Stimulated activated memory B cell treated with anti-CD40 and anti-IgM and Interleukin-4, amounts not matched to agents 10 μg/mL and 1 μg/mL and 100 μg/mL, for 72 hours (primary cell): ENCODE results near the gene C17orf67.
A peak's percentile ranks its signal among the peaks of the same experiment; 100 is the strongest.

Experiments
- ATAC-seq: fragments of 150-1000 bp; cut with Tn5 transposase; 2 replicates; pipeline ENCODE4 v1.10.0; 2021
- H3K27ac Mint-ChIP-seq: one replicate; pipeline ENCODE4 v1.8.0; 2022; ENCODE audit warnings: mild to moderate bottlenecking, mixed read lengths
- H3K27me3 Mint-ChIP-seq: one replicate; pipeline ENCODE4 v1.8.0; 2022; ENCODE audit warnings: mixed read lengths
- H3K36me3 Mint-ChIP-seq: one replicate; pipeline ENCODE4 v1.8.0; 2022; ENCODE audit warnings: mixed read lengths
- H3K4me1 Mint-ChIP-seq: one replicate; pipeline ENCODE4 v1.8.0; 2022; ENCODE audit warnings: mixed read lengths
- H3K4me3 Mint-ChIP-seq: one replicate; pipeline ENCODE4 v1.8.0; 2022; ENCODE audit warnings: mild to moderate bottlenecking, moderate library complexity, mixed read lengths
- H3K9me3 Mint-ChIP-seq: one replicate; pipeline ENCODE4 v1.8.0; 2022; ENCODE audit warnings: mixed read lengths

The C17orf67 gene

GRCh38 chr17:56821847-56822534 lies 11.7 kb downstream of the C17orf67 start:
- H3K27ac Mint-ChIP-seq: no peak overlapping the region
- H3K36me3 Mint-ChIP-seq: peaks cover 11% of the 10 kb centered on the region

GRCh38 chr17:56820207-56820606 lies 13.5 kb downstream of the C17orf67 start:
- ATAC-seq: no peak
- peaks cover 11% of the 10 kb centered on the region for H3K36me3 Mint-ChIP-seq
- no peaks in the 10 kb centered on the region for H3K27me3 Mint-ChIP-seq
- no peak overlapping the region for H3K4me3 Mint-ChIP-seq
- peaks cover 10% of the 10 kb centered on the region for H3K4me1 Mint-ChIP-seq
- H3K27ac Mint-ChIP-seq: no peak overlapping the region
- no peaks in the 10 kb centered on the region for H3K9me3 Mint-ChIP-seq

More at GRCh38 chr17:56821847-56822534, 11.7 kb downstream of the C17orf67 start:
- no peaks in the 10 kb centered on the region for H3K9me3 Mint-ChIP-seq
- no peaks in the 10 kb centered on the region for H3K27me3 Mint-ChIP-seq
- no peak for ATAC-seq
- H3K4me1 Mint-ChIP-seq: peaks cover 10% of the 10 kb centered on the region
- H3K4me3 Mint-ChIP-seq: no peak overlapping the region

- Mint-ChIP-seq H3K27me3 (no peaks in the 10 kb centered on the region), H3K4me1 (peaks cover 10% of the 10 kb centered on the region), H3K27ac (peak overlapping the region; percentile 37), H3K9me3 (no peaks in the 10 kb centered on the region), H3K4me3 (peak overlapping the region; percentile 41), H3K36me3 (peaks cover 10% of the 10 kb centered on the region)
- peak; percentile 72 for ATAC-seq
These were observed 14.1 kb downstream of the C17orf67 start for GRCh38 chr17:56819431-56820145.

GRCh38 chr17:56819030-56819429 lies 14.7 kb downstream of the C17orf67 start:
- Mint-ChIP-seq H3K4me3 (no peak overlapping the region), H3K27ac (no peak overlapping the region), H3K9me3 (no peaks in the 10 kb centered on the region), H3K4me1 (peaks cover 10% of the 10 kb centered on the region), H3K27me3 (no peaks in the 10 kb centered on the region), H3K36me3 (peaks cover 6% of the 10 kb centered on the region)
- ATAC-seq: no peak

- no peak overlapping the region for H3K27ac Mint-ChIP-seq
- H3K9me3 Mint-ChIP-seq: no peaks in the 10 kb centered on the region
- ATAC-seq: no peak
- H3K4me3 Mint-ChIP-seq: no peak overlapping the region
- peaks cover 10% of the 10 kb centered on the region for H3K4me1 Mint-ChIP-seq
- H3K27me3 Mint-ChIP-seq: no peaks in the 10 kb centered on the region
- no peaks in the 10 kb centered on the region for H3K36me3 Mint-ChIP-seq
These were observed 16.7 kb downstream of the C17orf67 start for GRCh38 chr17:56817066-56817465.

GRCh38 chr17:56815711-56816110 lies 18.0 kb downstream of the C17orf67 start:
- H3K4me1 Mint-ChIP-seq: peaks cover 10% of the 10 kb centered on the region
- no peaks in the 10 kb centered on the region for H3K27me3 Mint-ChIP-seq
- no peak for ATAC-seq
- H3K27ac Mint-ChIP-seq: no peak overlapping the region
- H3K9me3 Mint-ChIP-seq: no peaks in the 10 kb centered on the region
- H3K4me3 Mint-ChIP-seq: no peak overlapping the region
- no peaks in the 10 kb centered on the region for H3K36me3 Mint-ChIP-seq

- ATAC-seq: no peak
These were observed 20.8 kb downstream of the C17orf67 start for GRCh38 chr17:56812901-56813388.

GRCh38 chr17:56810891-56811775 lies 22.6 kb downstream of the C17orf67 start:
- no peaks in the 10 kb centered on the region for H3K4me1 Mint-ChIP-seq

More at GRCh38 chr17:56812901-56813388, 20.8 kb downstream of the C17orf67 start:
- Mint-ChIP-seq H3K27ac (no peak overlapping the region), H3K4me1 (no peaks in the 10 kb centered on the region), H3K9me3 (no peaks in the 10 kb centered on the region), H3K36me3 (no peaks in the 10 kb centered on the region), H3K27me3 (no peaks in the 10 kb centered on the region), H3K4me3 (no peak overlapping the region)

GRCh38 chr17:56810343-56810742 lies 23.4 kb downstream of the C17orf67 start:
- Mint-ChIP-seq H3K27ac (no peak overlapping the region), H3K4me1 (no peaks in the 10 kb centered on the region), H3K36me3 (peaks cover 11% of the 10 kb centered on the region), H3K9me3 (no peaks in the 10 kb centered on the region), H3K4me3 (no peak overlapping the region), H3K27me3 (no peaks in the 10 kb centered on the region)
- ATAC-seq: no peak

More at GRCh38 chr17:56810891-56811775, 22.6 kb downstream of the C17orf67 start:
- H3K4me3 Mint-ChIP-seq: no peak overlapping the region
- H3K36me3 Mint-ChIP-seq: peaks cover 11% of the 10 kb centered on the region
- H3K27ac Mint-ChIP-seq: no peak overlapping the region
- no peaks in the 10 kb centered on the region for H3K9me3 Mint-ChIP-seq
- no peak for ATAC-seq
- no peaks in the 10 kb centered on the region for H3K27me3 Mint-ChIP-seq

GRCh38 chr17:56809820-56810179 lies 23.9 kb downstream of the C17orf67 start:
- no peaks in the 10 kb centered on the region for H3K27me3 Mint-ChIP-seq
- no peaks in the 10 kb centered on the region for H3K9me3 Mint-ChIP-seq
- H3K4me3 Mint-ChIP-seq: no peak overlapping the region
- no peaks in the 10 kb centered on the region for H3K4me1 Mint-ChIP-seq
- peak; percentile 34 for ATAC-seq
- peaks cover 11% of the 10 kb centered on the region for H3K36me3 Mint-ChIP-seq
- no peak overlapping the region for H3K27ac Mint-ChIP-seq

- Mint-ChIP-seq H3K27ac (no peak overlapping the region), H3K36me3 (peaks cover 11% of the 10 kb centered on the region), H3K4me1 (no peaks in the 10 kb centered on the region), H3K27me3 (no peaks in the 10 kb centered on the region), H3K4me3 (no peak overlapping the region), H3K9me3 (no peaks in the 10 kb centered on the region)
- ATAC-seq: peak; percentile 16
These were observed 24.5 kb downstream of the C17orf67 start for GRCh38 chr17:56809106-56809819.

GRCh38 chr17:56808503-56808902 lies 25.2 kb downstream of the C17orf67 start:
- Mint-ChIP-seq H3K4me1 (no peaks in the 10 kb centered on the region), H3K36me3 (peaks cover 11% of the 10 kb centered on the region), H3K27ac (no peak overlapping the region), H3K27me3 (no peaks in the 10 kb centered on the region), H3K4me3 (no peak overlapping the region), H3K9me3 (no peaks in the 10 kb centered on the region)
- ATAC-seq: no peak

GRCh38 chr17:56807723-56808122 lies 26.0 kb downstream of the C17orf67 start:
- ATAC-seq: no peak
- Mint-ChIP-seq H3K27ac (no peak overlapping the region), H3K36me3 (peaks cover 11% of the 10 kb centered on the region), H3K4me3 (no peak overlapping the region), H3K9me3 (no peaks in the 10 kb centered on the region), H3K4me1 (no peaks in the 10 kb centered on the region), H3K27me3 (no peaks in the 10 kb centered on the region)

GRCh38 chr17:56806949-56807348 lies 26.8 kb downstream of the C17orf67 start:
- H3K4me3 Mint-ChIP-seq: no peak overlapping the region
- H3K9me3 Mint-ChIP-seq: no peaks in the 10 kb centered on the region
- H3K27me3 Mint-ChIP-seq: no peaks in the 10 kb centered on the region
- no peak overlapping the region for H3K27ac Mint-ChIP-seq
- H3K36me3 Mint-ChIP-seq: peaks cover 11% of the 10 kb centered on the region
- ATAC-seq: no peak
- no peaks in the 10 kb centered on the region for H3K4me1 Mint-ChIP-seq

GRCh38 chr17:56804454-56804853 lies 29.3 kb downstream of the C17orf67 start:
- peaks cover 11% of the 10 kb centered on the region for H3K36me3 Mint-ChIP-seq
- H3K4me3 Mint-ChIP-seq: no peak overlapping the region
- H3K4me1 Mint-ChIP-seq: no peaks in the 10 kb centered on the region
- H3K27me3 Mint-ChIP-seq: no peaks in the 10 kb centered on the region
- H3K27ac Mint-ChIP-seq: no peak overlapping the region
- ATAC-seq: no peak
- no peaks in the 10 kb centered on the region for H3K9me3 Mint-ChIP-seq
